ENCODE data around the gene MEIS1.
"Not testable (repeated sequence)": the region's sequence is repeated elsewhere in the genome, so short reads cannot be mapped to it uniquely, and the experiment has no call there.

The MEIS1 gene

DNA sequence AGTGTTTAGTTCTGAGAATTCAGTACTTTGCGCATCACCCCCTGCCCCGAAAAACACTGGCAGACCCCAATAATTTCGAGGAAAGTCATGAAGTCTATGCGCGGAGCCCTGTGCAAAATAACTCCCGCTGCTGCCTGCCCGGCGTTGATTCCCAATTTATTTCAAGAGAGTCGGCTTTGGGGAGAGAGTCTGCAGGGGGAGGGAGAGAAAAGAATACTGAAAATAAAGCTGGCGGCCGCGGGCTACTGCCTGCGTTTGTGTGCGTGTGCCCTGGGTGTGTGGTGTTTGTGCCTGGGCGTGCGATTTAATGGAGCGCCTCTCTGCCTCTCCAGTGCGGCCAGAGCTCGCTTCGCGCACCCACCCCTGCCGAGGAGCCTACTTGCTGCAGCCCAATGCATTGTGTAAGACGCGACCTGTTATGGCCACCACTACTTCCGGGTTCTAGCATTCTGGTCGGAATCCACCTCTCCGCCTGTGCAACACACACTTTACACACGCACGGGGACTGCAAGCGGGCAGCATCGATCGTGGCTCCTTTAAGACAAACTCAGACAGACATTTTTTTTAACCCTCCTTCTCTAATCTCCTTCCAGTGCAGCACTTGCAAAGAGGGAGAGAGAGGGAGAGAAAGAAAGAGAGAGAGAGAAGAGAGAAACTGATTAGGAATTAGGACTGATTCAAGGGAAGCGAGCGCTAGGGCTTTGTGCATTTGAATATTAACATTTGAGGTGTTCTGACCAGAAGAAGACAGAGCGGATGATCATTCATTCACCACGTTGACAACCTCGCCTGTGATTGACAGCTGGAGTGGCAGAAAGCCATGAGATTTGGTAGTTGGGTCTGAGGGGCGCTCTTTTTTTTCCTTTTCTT lies at the start of gene MEIS1:
Gene MEIS1, plus strand, starts transcription at position 447 of the 870 bp plus-strand sequence. CDS start 732 bp downstream, outside the sequence.
- DNase-seq (ENCODE audit: low read depth): no peak

DNA sequence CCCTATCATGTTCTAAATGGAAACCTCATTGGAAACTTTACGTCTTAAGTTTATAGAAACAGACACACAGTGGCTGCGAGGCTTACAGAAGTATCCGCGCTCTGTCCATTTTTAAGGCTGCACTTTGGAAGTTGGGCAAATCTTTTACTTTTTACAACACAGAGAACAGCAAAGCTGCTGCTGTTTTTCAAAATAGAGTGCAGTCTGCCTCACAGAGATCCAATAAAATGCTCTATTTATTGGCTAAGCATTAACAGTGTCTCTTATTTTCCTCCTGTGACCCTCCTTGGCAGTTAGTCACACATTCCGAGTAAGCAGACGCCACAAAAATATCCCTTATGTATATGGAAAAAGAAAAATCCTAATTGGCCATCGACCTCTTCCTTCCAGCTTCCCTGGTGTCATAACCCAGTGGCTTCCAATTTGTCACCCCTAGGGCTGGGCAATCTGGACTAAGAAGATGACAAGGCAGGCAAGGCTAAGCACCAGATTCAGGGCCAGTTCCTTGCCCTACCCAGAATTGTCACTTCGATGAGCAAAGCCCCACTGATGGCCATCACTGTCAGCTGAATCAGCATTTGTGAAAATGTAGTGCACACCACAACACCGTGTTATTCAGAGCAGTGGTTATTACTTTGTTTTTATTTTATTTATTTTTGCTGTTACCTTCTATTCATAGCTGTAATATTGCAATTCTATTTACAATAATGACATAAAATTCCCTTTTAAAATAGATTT lies 47.7 kb upstream of the MEIS1 start:
- DNase-seq (ENCODE audit: low read depth): no peak

DNA sequence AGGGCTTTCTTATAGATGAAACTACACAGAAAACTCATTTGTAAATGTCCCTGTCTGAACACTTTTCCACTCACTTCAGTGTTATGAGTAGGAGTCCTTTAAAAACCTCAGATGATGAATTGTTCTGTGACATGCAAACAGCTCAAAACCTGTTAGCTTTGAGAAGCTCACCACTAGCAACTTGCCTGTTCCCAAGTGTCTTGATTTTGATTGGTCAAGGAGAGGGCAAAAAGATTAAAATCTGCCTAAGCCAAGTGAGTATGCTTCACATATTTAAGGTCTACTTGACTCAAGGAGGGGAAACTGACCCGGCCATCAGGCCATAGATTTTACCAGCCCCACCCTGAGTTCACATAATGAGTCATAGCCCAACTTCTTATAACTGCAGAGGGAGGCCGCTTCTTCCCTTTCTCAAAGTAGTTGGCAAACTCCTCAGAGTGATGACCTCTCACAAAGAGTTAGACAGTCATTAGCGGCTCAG lies 45.2 kb upstream of the MEIS1 start:
- no peak for DNase-seq (ENCODE audit: low read depth)

DNA sequence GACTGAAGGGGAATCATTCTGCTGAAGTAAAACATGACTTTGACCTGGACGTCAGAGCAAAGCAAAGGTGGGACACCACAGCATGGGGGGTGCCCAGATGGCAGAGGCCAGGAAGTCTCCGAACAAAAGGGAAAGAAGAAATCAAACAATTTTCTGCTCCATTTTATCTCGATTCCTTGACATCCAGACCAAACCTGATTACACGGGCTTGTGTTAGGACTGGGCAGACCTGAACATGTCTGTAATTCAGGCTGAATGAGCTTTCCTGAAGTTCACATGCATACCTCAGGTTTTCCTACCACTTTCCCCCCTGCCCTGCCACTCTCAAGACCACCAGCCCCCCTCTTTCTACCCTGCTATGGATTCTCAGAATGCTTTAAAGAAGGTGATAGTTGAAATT lies 44.8 kb upstream of the MEIS1 start:
- no peak for DNase-seq (ENCODE audit: low read depth)

DNA sequence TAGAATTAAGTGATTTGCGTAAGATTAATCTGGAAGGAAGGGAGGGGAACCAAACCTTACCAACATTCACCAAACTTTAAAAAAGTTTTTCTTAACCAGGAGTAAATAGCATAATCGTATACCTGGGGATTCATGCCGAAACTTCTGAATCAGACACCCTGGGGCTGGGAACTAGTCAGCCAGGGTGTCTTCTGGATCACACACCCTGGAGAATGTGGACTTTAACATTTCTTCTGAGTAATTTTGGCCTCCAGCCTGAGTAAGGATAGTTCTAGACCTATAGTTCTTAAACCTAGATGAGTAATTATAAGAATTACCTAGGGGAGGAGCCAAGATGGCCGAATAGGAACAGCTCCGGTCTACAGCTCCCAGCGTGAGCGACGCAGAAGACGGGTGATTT lies 44.1 kb upstream of the MEIS1 start:
- DNase-seq (ENCODE audit: low read depth): no peak

DNA sequence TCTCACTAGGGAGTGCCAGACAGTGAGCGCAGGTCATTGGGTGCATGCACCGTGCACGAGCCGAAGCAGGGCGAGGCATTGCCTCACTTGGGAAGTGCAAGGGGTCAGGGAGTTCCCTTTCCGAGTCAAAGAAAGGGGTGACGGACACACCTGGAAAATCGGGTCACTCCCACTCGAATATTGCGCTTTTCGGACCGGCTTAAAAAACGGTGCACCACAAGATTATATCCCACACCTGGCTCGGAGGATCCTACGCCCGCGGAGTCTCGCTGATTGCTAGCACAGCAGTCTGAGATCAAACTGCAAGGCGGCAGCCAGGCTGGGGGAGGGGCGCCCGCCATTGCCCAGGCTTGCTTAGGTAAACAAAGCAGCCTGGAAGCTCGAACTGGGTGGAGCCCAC lies 43.7 kb upstream of the MEIS1 start:
- DNase-seq (ENCODE audit: low read depth): not testable (repeated sequence)

DNA sequence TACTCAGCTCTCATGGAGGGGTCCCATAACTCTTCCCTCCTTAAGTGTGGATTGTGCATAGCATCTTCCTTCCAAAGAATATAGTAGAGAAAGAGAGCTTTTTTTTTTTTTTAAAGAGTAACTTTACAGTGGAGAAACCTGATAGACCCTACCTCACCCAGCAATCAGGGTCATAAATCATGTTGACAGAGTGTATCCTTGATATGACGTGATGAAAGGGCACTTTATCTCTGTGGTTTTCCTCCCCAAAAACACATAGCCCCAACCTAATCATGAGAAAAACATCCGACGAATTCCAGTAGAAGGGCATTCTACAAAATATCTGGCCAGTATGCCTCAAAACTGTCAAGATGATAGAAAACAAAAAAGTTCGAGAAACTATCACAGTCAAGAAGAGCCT lies 29.5 kb upstream of the MEIS1 start:
- no peak for DNase-seq (ENCODE audit: low read depth)

DNA sequence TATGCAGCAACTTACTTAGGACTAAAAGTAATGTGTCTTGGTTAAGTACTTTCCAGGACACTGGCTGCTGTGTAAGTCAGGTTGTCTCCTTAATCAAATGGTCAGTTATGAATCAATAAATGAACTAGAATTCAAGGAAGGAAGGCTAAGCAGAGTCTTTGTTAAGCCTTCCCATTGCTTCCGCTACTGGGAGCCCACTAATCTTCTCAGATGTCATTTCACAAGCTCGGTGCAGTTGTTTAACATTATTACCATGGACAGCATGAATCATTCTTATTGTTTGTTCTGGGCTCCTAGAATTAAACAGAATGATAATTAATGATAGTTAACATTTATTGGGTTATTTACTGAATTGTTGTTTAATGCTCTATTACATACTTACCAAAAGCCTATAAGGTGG lies 26.0 kb upstream of the MEIS1 start:
- no peak for DNase-seq (ENCODE audit: low read depth)

DNA sequence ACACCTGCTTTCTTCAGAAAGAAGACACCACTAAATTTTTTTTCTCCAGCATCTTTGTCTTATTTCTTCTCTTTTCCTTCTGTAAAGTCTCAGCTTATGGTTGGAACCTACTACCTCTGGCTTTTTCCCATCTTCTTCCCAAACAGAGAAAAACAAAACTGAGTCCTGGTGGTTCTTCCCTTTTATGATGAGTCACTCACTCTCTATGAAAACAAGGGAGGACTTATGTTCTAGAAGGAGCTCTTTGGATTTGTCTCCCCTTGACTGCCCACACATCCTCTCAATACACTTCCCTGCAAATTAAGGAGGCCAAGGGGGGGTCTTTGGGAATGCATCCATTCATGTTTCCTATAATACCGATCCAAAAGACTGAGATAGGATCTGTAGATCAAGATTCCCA lies 22.1 kb upstream of the MEIS1 start:
- no peak for DNase-seq (ENCODE audit: low read depth)

DNA sequence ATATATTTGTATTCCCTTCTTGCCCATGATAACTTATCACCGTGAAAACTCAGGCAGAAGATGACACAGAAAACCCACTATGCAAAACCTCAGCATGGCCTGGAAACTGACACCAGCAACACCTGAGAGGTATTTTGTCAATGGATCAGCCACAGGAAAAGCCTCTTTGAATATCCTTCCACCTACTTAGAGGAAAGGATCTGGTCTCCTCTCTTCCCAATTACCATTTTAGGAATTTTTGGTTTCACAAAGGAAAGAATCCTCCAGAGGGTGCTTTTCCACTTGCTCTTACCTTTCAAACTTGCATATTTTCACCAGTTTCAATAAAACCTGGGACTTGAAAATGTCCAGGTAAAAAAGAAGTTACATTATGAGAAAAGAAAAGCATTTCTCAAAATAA lies 20.0 kb upstream of the MEIS1 start:
- DNase-seq (ENCODE audit: low read depth): no peak

DNA sequence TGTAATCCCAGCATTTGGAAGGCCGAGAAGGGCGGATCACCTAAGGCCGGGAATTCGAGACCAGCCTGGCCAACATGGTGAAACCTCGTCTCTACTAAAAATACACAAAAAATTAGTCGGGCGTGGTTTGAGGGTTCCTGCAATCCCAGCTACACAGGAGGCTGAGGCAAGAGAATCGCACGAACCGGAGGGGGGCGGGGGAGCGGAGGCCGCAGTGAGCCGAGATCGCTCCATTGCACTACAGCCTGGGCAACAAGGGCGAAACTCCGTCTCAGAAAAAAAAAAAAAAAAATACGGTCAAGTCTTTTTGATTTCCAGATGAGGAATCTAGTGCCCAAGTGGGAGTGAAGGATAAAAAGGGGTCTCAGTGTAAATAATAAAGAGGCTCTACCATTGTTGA lies 16.5 kb upstream of the MEIS1 start:
- no peak for DNase-seq (ENCODE audit: low read depth)

DNA sequence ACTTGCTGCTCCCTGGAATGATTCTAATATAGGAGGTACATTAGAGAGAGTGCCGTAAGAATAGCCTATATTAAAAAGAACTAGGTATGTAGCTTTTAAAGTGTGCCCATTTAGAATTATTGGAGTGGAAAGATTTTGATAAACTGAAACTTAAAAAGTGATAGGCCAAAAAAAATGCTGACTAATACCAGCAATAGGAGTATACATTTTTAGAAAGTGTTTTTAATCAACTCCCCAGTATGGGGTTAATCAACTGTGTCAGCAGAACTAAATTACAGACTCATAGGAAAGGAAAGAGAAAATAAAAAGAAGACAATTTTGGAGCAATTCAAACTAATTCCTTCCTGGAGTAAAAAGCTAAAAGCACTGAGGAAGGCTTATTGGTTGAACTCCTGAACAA lies 13.3 kb upstream of the MEIS1 start:
- no peak for DNase-seq (ENCODE audit: low read depth)

DNA sequence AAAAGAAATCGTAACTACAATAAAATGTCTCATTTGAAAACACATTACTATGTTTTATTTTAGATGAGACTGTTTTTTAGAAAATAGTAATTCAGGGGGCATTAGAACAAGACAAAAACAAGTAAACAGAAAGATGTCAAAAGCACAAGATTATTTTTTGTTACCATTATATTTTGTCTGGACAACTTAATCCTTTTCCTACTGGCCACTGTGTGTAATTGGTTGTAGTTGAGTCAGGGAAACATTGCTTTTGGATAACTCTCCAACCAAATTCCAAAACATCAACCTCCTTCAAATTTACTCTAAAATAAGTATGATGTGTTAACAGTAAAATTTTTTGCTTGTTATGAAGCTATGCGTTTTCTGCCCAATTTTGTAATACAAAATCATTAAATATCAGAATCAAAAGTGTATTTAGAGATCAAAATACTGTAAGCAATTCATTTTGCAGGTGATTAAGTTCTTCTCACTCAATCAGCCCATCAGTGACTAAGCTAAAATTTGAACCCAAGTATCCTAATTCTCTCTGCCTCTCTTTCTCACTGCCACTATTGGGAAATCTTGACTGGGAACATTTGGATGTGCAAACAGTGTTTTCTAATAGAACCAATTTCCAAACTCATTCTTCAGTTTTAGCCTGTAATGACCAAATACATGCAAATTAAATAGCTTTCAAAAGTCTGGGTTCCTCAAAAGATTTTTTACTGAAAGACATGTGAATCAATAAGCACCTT lies 11.4 kb upstream of the MEIS1 start:
- DNase-seq (ENCODE audit: low read depth): no peak

DNA sequence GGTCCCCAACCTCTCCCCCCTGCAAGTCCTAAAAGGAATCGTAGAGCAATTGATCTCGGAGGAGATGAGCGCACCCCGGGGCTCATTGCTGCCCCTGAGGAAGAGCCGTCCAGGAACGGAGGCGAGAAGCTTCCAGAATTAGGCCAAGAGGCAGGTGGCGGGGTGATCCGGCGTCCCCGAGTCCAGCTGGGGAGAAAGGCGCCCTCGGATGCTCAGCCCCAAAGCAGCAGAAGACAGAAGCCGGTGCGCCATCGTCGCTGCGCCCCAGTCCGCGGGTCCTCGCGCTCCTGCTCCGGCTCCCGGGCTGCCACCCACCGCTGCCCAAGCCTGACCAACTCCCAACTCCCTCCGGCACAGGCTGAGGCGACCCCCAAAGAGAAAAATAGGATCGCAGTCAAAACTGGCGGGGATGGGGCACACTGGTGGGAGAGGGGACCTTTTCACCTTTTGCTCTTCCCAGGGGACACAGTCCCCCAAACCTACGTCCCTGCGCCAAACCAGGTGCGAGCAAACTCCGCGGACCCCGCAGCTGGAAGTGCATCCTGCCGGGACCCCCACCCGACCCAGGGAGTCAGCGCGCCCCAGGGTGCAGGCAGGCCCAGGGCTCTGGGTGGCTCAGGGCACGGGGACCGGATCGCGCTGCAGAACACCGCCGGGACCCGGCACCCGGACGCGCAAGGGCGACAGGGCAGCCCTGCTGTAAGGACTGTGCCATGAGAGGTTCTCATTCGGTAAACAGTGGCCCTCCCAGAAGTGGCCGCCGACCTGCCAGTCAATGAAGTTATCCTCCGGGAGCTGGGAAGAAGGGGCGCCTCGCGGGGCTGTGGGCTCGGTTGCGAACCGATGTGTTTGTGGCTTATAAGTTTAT lies 8.4 kb upstream of the MEIS1 start:
- DNase-seq (ENCODE audit: low read depth): no peak

DNA sequence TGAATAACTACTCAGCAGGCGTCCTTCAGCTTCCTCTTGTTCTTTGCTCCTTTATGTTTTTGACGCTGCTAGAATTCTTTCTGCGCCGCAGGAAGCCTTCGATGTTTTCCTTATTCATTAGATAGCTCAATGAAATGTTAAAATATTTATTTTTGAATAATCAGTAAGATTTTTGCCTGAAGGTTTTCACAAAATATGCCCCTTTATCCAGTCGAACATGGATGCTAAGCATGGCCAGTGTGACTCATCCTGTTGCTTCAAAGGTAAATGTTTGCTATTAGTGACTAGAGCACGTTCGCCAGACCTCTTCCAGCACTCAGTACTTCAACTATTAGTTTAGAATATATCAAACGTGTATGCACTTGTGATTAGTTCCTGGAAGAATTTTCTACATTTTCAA lies 7.6 kb upstream of the MEIS1 start:
- no peak for DNase-seq (ENCODE audit: low read depth)

DNA sequence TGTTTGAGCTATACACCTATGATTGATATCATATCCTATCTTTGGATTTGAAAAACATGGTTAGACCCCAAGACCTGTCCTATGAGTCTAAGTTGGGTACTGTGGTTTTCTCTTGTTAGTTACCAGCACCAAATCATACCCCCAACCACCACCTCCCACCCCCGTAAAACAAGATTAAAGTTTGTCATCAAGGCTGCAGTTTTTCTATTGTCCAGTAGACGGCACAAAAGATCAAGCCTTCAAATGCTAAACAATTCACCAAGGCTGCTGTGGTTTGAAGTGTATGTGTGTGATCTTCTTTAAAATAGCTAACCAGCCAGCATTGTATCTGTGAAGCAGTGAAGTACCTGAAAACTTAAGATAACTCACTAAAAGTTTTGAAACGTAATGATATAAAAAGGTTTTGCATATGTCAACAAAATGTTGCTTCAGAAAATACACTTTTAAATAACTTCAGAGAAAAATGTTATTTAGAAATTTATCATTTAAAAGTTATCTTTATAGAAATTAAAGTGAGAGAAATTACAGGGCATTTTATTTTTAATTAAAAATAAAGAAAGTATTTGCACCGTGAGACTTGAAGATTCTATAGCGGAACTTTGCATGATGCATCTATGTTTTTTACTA lies 5.8 kb upstream of the MEIS1 start:
- DNase-seq (ENCODE audit: low read depth): no peak

DNA sequence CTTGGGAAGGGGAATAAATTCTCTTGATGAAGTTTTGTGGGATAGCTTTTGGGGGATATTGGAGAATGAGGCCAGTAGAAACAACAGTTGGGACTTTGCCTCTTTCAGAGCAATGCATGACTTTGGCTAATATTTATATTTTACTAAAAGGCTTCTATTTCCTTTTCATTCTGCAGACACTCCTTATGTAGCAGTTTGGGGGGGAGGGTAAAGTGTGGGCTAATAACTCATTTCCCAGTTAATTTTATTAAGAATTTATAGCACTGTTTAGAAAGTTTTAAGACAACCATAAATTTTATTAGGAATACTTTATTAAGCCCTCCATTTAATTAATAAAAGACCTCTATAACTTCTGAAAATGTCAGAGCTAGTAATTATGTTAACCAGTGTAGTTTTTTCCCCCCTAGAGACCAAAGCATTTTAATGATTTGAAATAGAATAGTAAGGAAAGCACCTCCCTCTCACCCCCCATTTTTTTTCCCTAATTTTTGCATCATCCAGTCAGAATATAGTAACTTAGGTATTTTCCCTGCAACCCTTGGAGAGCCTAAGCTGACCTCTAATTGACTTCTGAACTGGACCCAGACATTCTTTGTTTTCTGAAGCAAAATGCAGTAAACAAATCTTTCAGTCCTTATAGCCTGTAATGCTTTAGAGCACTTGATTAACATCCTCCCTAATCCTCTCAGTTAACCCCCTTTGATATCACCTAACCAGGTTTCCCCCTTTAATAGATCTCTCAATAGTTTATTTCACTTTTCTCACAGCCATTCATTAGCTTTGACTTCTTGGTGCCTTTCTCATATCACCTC lies 5.0 kb upstream of the MEIS1 start:
- no peak for DNase-seq (ENCODE audit: low read depth)

DNA sequence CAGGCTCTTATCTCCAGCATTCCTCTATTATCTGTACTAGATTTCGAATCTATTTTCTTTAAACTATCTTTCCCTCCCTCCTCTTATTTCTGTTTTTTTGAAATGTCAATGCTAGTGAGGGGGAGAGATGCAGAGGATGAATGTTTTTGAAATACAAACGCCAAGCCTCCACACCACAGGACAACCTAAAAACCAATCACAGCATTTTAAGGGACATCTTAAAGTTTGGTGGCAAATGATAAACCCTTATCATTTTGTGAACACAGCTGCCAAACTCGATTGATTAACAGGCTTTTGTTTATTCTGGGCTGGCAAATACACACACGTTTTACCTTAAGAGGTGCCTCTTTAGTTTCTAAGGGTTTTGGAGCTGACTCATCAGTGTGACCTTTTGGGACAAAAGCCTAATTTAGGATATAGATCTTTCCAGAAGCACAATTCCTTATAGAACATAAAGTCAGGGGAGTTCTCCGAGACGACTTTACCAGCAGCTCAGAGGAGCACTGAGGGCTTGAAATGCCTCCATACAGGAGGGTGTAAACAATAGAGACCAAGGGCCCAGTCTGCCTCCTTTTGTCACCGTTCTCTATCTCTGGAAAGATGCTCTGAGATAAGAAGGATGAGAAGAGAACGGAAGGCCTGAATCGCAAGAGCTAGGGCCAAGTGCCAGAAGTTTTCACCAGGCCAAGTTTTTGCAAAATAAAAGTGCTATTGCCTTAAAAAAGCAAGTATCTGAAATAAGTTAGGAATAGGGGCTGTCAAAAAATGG lies 4.2 kb upstream of the MEIS1 start:
- no peak for DNase-seq (ENCODE audit: low read depth)

DNA sequence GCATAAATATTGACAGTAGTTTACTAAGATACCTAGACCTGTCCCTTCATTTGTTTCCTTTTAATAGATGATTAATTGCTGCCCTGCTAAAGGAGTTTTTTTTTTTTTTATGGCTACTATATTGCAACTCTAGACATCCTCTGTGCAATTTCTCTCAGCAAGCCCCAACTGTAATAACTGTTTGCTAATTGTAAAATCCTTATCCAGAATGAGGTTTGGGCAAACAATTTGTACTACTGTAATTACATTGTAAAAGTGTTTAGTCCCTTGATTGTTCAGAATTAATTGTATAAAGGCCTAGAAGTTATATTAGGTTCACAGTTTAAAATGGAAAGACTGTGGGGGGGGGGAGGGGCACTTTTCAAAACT lies 3.7 kb upstream of the MEIS1 start:
- no peak for DNase-seq (ENCODE audit: low read depth)
